ENCODE results near the gene TMTC4.

DNA sequence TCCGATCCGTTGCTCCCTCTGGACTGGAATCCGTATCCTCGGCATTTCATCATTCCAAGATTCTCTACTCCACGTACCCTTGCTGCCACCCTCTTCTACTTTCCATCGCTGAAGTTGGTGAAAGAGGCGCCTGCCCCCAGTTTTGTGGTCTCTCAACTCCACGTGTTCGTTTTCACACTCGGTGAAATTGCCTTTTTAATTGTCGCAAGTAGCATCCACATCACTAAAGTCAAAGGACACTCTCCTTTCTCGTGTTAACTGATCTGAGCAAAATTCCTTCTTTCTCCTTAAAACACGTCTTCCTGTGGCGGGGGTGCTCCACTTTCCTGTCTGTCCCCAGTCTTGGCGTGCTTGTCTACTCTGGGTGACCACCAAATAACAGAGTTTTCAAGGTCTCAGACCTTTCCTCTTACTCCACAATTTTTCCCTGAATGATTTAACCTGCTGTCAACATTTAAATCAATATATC, 1.1 kb upstream of the TMTC4 start:
- TF ChIP-seq, protein P1, sequence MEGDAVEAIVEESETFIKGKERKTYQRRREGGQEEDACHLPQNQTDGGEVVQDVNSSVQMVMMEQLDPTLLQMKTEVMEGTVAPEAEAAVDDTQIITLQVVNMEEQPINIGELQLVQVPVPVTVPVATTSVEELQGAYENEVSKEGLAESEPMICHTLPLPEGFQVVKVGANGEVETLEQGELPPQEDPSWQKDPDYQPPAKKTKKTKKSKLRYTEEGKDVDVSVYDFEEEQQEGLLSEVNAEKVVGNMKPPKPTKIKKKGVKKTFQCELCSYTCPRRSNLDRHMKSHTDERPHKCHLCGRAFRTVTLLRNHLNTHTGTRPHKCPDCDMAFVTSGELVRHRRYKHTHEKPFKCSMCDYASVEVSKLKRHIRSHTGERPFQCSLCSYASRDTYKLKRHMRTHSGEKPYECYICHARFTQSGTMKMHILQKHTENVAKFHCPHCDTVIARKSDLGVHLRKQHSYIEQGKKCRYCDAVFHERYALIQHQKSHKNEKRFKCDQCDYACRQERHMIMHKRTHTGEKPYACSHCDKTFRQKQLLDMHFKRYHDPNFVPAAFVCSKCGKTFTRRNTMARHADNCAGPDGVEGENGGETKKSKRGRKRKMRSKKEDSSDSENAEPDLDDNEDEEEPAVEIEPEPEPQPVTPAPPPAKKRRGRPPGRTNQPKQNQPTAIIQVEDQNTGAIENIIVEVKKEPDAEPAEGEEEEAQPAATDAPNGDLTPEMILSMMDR (IDR thresholded peaks at IDR 0.05; ENCODE audit: poor library complexity, severe bottlenecking): no peak
- TF ChIP-seq POLR2AphosphoS5 (IDR thresholded peaks at IDR 0.05): no peak
- no peak for TF ChIP-seq EZH2 (IDR thresholded peaks at IDR 0.05; ENCODE audit: borderline replicate concordance, insufficient read depth, low read length, poor library complexity, severe bottlenecking)
- no peak for TF ChIP-seq MXI1 (conservative IDR thresholded peaks at IDR 0.05; ENCODE audit: poor library complexity, severe bottlenecking)
- no peak for TF ChIP-seq EP300 (conservative IDR thresholded peaks at IDR 0.05; ENCODE audit: poor library complexity, severe bottlenecking)
- no peak for TF ChIP-seq TAF1 (IDR thresholded peaks at IDR 0.05; ENCODE audit: low read depth)
- TF ChIP-seq SMC3 (conservative IDR thresholded peaks at IDR 0.05; ENCODE audit: poor library complexity): no peak
